NCI-H345 (cell line): ENCODE data around the gene CDC45.

ENCODE experiments used
- DNase-seq: peaks from one replicate; lab custom pipeline; 2025; lab: John Stamatoyannopoulos, UW

Gene CDC45

GRCh38 chr22:19469421-19469820 lies 10.3 kb upstream of the CDC45 start:
- DNase-seq, result no peak

DNA sequence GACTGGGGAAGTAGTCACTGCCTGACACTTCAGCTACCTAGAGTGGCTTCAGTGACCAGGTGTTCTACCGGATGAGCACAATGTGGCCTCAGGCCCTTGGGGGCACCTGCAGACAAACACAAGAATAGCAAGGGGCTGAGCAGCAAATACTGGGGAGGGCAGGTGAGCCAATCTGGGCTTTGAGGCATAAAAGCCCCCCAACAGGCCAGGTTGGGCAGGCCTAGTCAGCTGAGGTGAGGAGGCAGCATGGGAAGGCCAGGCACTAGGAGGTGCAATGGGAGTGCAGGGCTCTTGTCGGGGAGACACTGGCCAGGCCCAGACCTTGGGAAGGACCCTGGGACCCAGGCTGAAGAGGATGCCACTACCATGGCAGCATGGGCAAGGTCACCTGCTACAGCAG lies 9.7 kb upstream of the CDC45 start:
- DNase-seq, result no peak

GRCh38 chr22:19471572-19471971 lies 8.1 kb upstream of the CDC45 start:
- DNase-seq, result no peak

DNA sequence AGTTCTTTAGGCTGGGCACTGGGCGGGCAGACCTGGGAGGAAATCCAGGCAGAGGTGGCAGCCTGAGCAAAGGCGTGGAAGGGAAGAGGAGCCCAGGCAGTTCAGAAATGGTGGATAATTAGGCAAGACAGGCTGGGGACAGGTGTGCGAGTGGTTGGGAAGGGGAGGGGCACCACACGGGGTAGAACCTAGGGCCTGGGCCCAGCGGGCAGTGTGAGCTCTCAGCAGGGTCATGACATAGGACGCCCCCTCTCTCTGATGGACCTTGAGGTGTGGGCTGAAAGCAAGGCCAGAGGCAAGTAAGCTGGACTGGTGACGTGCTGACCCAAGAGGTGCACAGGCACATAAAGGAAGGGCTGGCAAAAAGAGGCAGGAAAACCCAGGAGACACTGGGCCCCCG lies 7.5 kb upstream of the CDC45 start:
- no peak for DNase-seq

DNA sequence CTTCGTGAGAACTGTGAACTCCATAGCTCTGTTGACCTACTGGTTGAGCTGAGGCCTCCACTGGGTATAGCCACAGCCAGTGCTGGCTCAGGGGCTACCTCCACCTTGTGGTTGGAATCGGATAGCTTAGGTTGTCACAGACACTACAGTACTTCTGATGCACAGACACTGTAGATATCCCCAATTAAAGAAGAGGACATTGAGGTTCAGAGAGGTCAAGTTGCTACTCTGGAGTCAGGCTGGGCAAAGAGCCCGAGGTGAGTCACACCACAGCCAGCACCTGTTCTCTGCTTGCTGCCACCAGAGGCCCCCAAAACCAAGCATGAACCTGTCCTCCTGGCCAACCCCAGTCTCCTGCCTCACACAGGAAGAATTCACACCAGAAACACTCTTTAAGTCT lies 6.1 kb upstream of the CDC45 start:
- DNase-seq, result no peak

DNA sequence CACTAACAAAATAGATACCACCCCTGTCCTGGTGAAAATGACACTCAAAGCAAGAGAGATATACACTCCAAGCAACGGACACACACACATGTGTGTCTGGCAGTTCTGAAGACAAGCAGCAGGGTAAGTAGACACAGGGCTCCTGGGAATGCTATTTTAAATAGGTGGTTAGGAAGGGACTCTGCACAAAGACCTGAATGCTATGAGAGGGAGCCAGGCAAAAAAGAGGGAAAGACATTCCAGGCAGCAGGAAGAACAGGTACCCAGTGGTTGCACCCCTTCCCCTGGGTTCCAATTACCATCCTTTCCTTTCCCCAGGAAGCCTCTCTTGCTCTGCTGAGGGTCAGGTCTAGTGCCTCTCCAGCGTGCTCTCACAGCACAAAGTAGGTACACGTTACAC lies 3.7 kb upstream of the CDC45 start:
- DNase-seq, result no peak

GRCh38 chr22:19477321-19478044 lies 2.2 kb upstream of the CDC45 start:
- DNase-seq, result no peak

- DNase-seq, result no peak
Observed at GRCh38 chr22:19478045-19478900, 1.4 kb upstream of the CDC45 start.

- DNase-seq, result peak; percentile 73
Observed at GRCh38 chr22:19478901-19479354, 792 bp upstream of the CDC45 start, which contains the start of gene UFD1. TSS of gene UFD1 (minus strand) at chr22:19479193. CDS start at chr22:19479085, 108 bp downstream.

- no peak for DNase-seq
Observed at GRCh38 chr22:19480173-19480568, 451 bp downstream of the CDC45 start.

- DNase-seq, result no peak
Observed at GRCh38 chr22:19480789-19481188, 1.1 kb downstream of the CDC45 start.

DNA sequence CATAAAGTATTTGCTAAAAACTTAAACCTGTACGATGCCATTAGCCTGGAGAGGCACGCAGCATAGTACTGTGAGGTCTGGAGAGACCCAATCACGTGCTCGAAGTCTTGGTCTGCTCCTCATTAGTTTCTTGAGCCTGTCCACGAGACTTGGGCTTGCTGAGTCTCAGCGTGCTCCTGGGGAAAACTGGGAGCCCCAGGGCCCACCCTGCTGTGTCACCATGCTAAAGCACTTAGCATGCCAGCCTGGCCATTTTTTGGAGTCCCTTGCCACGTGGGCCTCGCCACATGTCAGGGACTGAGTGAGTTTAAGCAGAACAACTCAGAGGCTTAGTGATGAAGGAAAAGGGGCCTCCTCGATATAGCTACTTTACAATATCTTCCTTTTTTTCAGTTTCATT lies 2.6 kb downstream of the CDC45 start:
- DNase-seq, result no peak

DNA sequence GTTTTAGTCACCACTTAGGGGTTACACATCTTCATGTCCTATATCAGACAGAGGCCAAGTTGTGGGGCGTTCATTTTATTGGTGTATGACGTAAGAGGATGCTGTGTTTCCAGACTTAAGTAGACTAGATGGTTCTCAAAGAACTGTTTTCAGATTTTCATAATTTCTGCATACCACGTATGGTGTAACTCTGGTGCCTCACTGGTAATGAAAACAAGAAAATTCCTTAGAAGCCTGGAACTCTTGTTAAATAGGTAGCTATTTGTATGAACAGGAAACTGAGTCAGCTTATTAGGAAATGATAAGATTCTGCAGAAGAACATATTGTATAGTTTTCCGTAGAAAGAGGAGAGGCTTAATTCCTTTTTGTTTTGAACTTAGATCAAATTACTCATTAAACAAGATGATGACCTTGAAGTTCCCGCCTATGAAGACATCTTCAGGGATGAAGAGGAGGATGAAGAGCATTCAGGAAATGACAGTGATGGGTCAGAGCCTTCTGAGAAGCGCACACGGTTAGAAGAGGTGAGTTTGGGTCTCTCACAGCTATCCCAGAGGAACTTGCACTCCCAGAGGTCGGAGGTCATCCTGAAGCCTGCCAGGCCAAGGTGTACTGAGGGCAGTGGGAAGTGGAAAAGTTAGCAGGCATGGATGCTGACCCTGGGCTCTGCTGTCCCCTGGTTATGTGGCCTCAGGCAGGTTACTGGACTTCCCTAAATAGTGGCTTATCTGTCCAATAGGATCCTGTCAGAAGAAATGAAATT lies 3.9 kb downstream of the CDC45 start:
- no peak for DNase-seq

DNA sequence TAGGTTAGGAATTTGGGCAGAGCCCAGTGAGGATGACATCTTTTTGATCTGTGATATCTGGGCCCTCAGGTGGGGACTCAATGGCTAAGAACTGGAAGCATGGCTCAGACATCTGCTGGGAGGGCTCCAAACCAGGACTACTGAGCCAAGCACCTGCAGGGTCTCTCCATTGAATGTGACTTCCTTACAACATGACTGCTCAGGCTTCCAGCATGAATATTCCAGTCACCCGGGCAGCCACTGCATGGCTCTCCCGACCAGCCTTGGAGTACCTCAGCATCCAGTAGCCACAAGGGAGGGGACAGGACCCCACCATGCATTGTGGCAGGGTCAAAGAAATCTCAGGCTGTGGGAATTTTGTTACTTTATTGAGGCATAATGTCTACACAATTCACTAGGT lies 8.6 kb downstream of the CDC45 start:
- no peak for DNase-seq

DNA sequence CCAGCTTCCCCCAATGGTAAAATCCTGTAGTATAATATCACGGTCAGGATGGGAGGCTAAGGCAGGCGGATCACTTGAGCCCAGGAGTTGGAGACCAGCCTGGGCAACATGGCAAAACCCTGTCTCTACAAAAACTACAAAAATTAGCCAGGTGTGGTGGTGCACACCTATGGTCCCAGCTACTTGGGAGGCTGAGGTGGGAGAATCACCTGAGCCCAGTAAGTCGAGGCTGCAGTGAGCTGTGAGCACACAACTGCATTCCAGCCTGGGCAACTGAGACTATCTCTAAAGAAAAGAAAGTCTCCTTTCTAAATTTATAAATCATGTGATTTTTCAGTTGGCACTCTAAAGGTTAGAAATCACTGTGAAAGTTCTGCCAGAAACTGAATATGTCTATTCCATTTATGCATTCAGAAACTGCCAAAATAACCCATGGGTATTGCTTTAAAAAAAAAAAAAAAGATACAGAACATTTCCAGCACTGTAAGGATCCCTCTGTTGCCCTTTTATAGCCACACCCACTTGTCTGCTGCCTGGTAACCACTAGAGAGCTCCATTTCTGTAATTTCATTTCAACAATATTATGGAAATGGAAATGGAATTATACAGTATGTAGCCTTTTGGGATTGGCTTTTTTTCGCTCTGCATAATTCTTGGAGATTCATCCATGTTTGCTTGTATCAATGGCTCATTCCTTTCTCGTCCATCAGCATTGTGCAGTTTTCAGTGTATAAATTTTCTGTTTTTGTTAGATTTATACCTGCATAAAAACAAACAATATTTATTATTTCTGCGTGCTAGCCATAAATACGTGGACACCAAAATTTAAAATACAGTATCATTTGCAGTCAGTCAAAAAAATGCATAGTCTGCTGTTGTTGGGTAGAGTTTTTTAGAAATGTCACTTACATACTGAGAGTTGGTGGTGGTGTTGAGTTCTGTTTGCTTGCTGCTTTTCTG lies 9.4 kb downstream of the CDC45 start:
- no peak for DNase-seq

GRCh38 chr22:19490628-19491230 lies 11.0 kb downstream of the CDC45 start:
- DNase-seq, result no peak

DNA sequence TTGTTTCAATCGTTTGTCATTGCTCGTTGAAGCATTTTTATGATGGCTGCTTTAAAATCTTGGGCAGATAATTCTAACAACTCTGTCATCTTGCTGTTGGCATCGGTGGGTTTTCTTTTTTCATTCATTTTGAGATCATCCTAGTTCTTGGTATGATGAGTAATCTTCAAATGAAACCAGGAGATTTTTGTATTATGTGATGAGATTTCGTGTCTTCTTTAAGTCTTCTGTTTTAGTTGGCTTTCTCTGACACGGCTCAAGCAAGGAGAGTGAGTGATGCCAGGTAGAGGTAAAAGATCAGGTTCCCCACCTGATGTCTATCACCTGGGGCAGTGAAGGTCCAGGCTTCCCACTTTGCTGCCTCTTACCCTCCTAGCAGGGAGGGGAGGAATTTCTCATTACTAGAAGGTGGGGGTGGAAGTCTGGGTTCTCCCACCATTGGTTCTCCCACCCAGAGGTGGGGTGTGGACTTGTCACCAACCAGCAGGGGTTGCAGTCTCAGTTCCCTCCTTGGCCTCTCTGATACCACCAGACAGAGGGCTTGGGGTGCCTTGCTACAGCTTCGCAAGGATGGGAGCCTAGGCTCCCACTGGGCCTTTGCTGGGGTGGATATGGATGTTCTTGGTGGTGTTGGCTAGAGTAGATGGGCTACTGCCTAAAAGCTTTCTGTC lies 12.9 kb downstream of the CDC45 start:
- no peak for DNase-seq

GRCh38 chr22:19494001-19494560 lies 14.4 kb downstream of the CDC45 start:
- no peak for DNase-seq

DNA sequence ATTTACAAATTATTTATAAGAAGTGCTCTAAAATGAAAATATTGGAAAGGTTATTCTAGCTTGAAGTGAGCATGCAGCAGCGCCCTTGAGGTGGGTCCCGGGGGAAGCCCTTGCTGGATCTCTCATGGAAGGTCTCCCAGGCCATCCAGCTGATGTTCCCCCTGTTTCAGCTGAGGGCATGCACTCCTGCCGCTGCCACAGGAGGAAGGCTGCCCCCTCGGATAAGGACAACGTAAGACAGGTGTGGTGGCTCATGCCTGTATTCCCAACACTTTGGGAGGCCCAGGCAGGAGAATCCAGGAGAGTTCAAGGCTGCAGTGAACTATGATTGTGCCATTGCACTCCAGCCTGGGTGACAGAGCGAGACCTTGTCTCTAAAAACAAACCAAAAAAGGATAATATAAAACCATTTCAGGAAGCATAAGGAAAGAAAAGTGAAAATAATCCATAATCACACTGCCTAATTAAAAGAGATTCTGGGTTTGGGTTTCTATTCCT lies 15.0 kb downstream of the CDC45 start:
- no peak for DNase-seq
